ENCODE results near the gene SEPTIN10.

- no peak for TF ChIP-seq YY1 (IDR thresholded peaks at IDR 0.05; ENCODE audit: insufficient read depth, insufficient read length)
- TF ChIP-seq SUZ12 (IDR thresholded peaks at IDR 0.05; ENCODE audit: extremely low read depth, insufficient read depth, insufficient read length) = no peak
Measured at GRCh38 chr2:109531221-109531620, 82.5 kb downstream of the SEPTIN10 start.

All from NT2/D1 (cell line).